Measurements from ENCODE around the gene SLC2A14. TPM values are rescaled to one million over a fixed set of nuclear protein-coding genes. Genes with fewer than 3 reads are reported as not detected.
"Not testable (repeated sequence)": the region's sequence is repeated elsewhere in the genome, so short reads cannot be mapped to it uniquely, and the experiment has no call there.

The SLC2A14 gene
- total RNA-seq, 3 donors from 2014 or later: 3.7 TPM; not detected in 2

- peaks cover 22% of the 10 kb centered on the region for H3K27me3 Mint-ChIP-seq (ENCODE audit: low read depth)
- H3K4me1 Mint-ChIP-seq (ENCODE audit: low read depth): no peaks in the 10 kb centered on the region
- DNase-seq (no peak), ATAC-seq (no peak)
- H3K36me3 Mint-ChIP-seq (ENCODE audit: insufficient read depth): no peaks in the 10 kb centered on the region
- H3K9me3 Mint-ChIP-seq: no peaks in the 10 kb centered on the region
- no peak overlapping the region for H3K4me3 Mint-ChIP-seq
Observed at GRCh38 chr12:7787574-7788293, 85.0 kb downstream of the SLC2A14 start.

- Mint-ChIP-seq H3K4me3 (no peak overlapping the region), H3K27me3 (ENCODE audit: low read depth) (peaks cover 20% of the 10 kb centered on the region), H3K4me1 (ENCODE audit: low read depth) (no peaks in the 10 kb centered on the region), H3K36me3 (ENCODE audit: insufficient read depth) (no peaks in the 10 kb centered on the region), H3K9me3 (no peaks in the 10 kb centered on the region)
- no peak for ATAC-seq
- no peak for DNase-seq
Observed at GRCh38 chr12:7784701-7785100, 88.0 kb downstream of the SLC2A14 start.

- not testable (repeated sequence) for H3K9me3 Mint-ChIP-seq; H3K4me3 Mint-ChIP-seq; H3K4me1 Mint-ChIP-seq (ENCODE audit: low read depth); DNase-seq; ATAC-seq; H3K36me3 Mint-ChIP-seq (ENCODE audit: insufficient read depth)
- H3K27me3 Mint-ChIP-seq (ENCODE audit: low read depth): peaks cover 14% of the 10 kb centered on the region
Observed at GRCh38 chr12:7783433-7783832, 89.3 kb downstream of the SLC2A14 start.

- Mint-ChIP-seq H3K9me3 (no peaks in the 10 kb centered on the region), H3K36me3 (ENCODE audit: insufficient read depth) (no peaks in the 10 kb centered on the region), H3K4me3 (no peak overlapping the region)
Observed at GRCh38 chr12:7782055-7782454, 90.7 kb downstream of the SLC2A14 start.

GRCh38 chr12:7781274-7781673 lies 91.4 kb downstream of the SLC2A14 start:
- H3K27me3 Mint-ChIP-seq (ENCODE audit: low read depth): peaks cover 2% of the 10 kb centered on the region
- no peak overlapping the region for H3K4me3 Mint-ChIP-seq
- DNase-seq (no peak), ATAC-seq (no peak)
- no peaks in the 10 kb centered on the region for H3K9me3 Mint-ChIP-seq
- no peaks in the 10 kb centered on the region for H3K4me1 Mint-ChIP-seq (ENCODE audit: low read depth)
- H3K36me3 Mint-ChIP-seq (ENCODE audit: insufficient read depth): no peaks in the 10 kb centered on the region

More at GRCh38 chr12:7782055-7782454, 90.7 kb downstream of the SLC2A14 start:
- DNase-seq: no peak
- Mint-ChIP-seq H3K4me1 (ENCODE audit: low read depth) (no peaks in the 10 kb centered on the region), H3K27me3 (ENCODE audit: low read depth) (peaks cover 7% of the 10 kb centered on the region)
- no peak for ATAC-seq

GRCh38 chr12:7769999-7770398 lies 102.7 kb downstream of the SLC2A14 start:
- ATAC-seq (no peak), DNase-seq (no peak)
- H3K4me3 Mint-ChIP-seq: no peak overlapping the region
- no peaks in the 10 kb centered on the region for H3K9me3 Mint-ChIP-seq
- H3K4me1 Mint-ChIP-seq (ENCODE audit: low read depth): no peaks in the 10 kb centered on the region
- H3K36me3 Mint-ChIP-seq (ENCODE audit: insufficient read depth): no peaks in the 10 kb centered on the region
- H3K27me3 Mint-ChIP-seq (ENCODE audit: low read depth): no peaks in the 10 kb centered on the region

Other genes with a start within 250 kb of the SLC2A14 start
- gene APOBEC1, start 207.0 kb downstream of the SLC2A14 start, total RNA-seq: not detected
- not detected for gene GDF3, start 177.1 kb downstream of the SLC2A14 start, total RNA-seq
- gene DPPA3, start 161.5 kb downstream of the SLC2A14 start, total RNA-seq: not detected
- gene CLEC4C, start 125.5 kb downstream of the SLC2A14 start, total RNA-seq: not detected
- not detected for gene NANOGNB, start 107.7 kb downstream of the SLC2A14 start, total RNA-seq
- gene NANOG, start 83.5 kb downstream of the SLC2A14 start, total RNA-seq: under 1 TPM in 2 of 3 donors, not detected in 1; 0.27 to 0.33 TPM
- 100 to 1,000 TPM; 109 to 117 (median 114) TPM for gene SLC2A3, start 63.3 kb upstream of the SLC2A14 start, total RNA-seq
- 10 to 100 TPM; 17.7 to 20.7 (median 19.0) TPM for gene FOXJ2, start 159.8 kb upstream of the SLC2A14 start, total RNA-seq
- gene C3AR1, start 193.4 kb upstream of the SLC2A14 start, total RNA-seq: 1 to 10 TPM in 1 of 3 donors, under 1 TPM in 2; 0.49 to 1.5 (median 0.63) TPM
- gene NECAP1, start 209.4 kb upstream of the SLC2A14 start, total RNA-seq: 10 to 100 TPM; 41.6 to 49.5 (median 42.0) TPM

Measured in activated T-cell treated with anti-CD3 and anti-CD28 coated beads, Interleukin-2, amount 50 U/mL, for 4 hours (primary cell).